Astrocyte of the hippocampus (primary cell): ENCODE measurements around the gene ZNF280D.

Experiments
- DNase-seq: peaks from one replicate; pipeline ENCODE4 v3.0.0; 2011; ENCODE audit warnings: low read depth, low spot score

Gene ZNF280D

GRCh38 chr15:56631765-56632164, 101.5 kb downstream of the ZNF280D start:
- no peak for DNase-seq

- DNase-seq = peak; percentile 8
Measured at GRCh38 chr15:56628893-56629532, 104.3 kb downstream of the ZNF280D start.

- no peak for DNase-seq
Measured at GRCh38 chr15:56619887-56620286, 113.4 kb downstream of the ZNF280D start.

GRCh38 chr15:56617628-56618027, 115.7 kb downstream of the ZNF280D start:
- no peak for DNase-seq

- DNase-seq = no peak
Measured at GRCh38 chr15:56616551-56616950, 116.8 kb downstream of the ZNF280D start.

GRCh38 chr15:56613811-56614210, 119.5 kb downstream of the ZNF280D start:
- no peak for DNase-seq

GRCh38 chr15:56608993-56609392, 124.3 kb downstream of the ZNF280D start:
- DNase-seq = no peak

- DNase-seq = peak; percentile 46
Measured at GRCh38 chr15:56608140-56608778, 125.0 kb downstream of the ZNF280D start.

GRCh38 chr15:56602253-56602652, 131.1 kb downstream of the ZNF280D start:
- no peak for DNase-seq

GRCh38 chr15:56600380-56600779, 132.9 kb downstream of the ZNF280D start:
- no peak for DNase-seq

GRCh38 chr15:56598991-56599390, 134.3 kb downstream of the ZNF280D start:
- no peak for DNase-seq

- DNase-seq = no peak
Measured at GRCh38 chr15:56587686-56588085, 145.6 kb downstream of the ZNF280D start.

GRCh38 chr15:56586206-56586605, 147.1 kb downstream of the ZNF280D start:
- DNase-seq = no peak

GRCh38 chr15:56582785-56583184, 150.5 kb downstream of the ZNF280D start:
- DNase-seq = no peak
